Cardiac muscle cell (in vitro differentiated cells and primary cell): Measurements from ENCODE around the gene CMSS1. TPM values are rescaled to one million over a fixed set of nuclear protein-coding genes. Genes with fewer than 3 reads are reported as not detected.
"Not testable (repeated sequence)": the region's sequence is repeated elsewhere in the genome, so short reads cannot be mapped to it uniquely, and the experiment has no call there.

ENCODE experiments used
- DNase-seq, 2 donors: peaks; one replicate each; pipeline versions ENCODE4 v3.0.0 to v3.0.0-alpha.2; 2010 to 2017; ENCODE audit warnings: low read depth in 1 of 2, low spot score in 1 of 2
- H3K27ac ChIP-seq: fragments of 200-600 bp; sonication (generic); 2 replicates; pipeline ENCODE4 v1.5.1; 2016
- H3K27me3 ChIP-seq: fragments of 200-600 bp; sonication (generic); 2 replicates; pipeline ENCODE4 v1.6.0; 2016; ENCODE audit warnings: control low read depth
- H3K36me3 ChIP-seq: fragments of 200-600 bp; sonication (generic); 2 replicates; pipeline ENCODE4 v1.5.1; 2016; ENCODE audit warnings: control low read depth
- H3K4me1 ChIP-seq: fragments of 200-600 bp; sonication (generic); 2 replicates; pipeline ENCODE4 v1.8.1; 2017; ENCODE audit warnings: low read depth, mild to moderate bottlenecking, mixed run types
- H3K4me3 ChIP-seq: fragments of 200-600 bp; sonication (generic); 2 replicates; pipeline ENCODE4 v1.5.1; 2016; ENCODE audit warnings: mild to moderate bottlenecking
- H3K9me3 ChIP-seq: fragments of 200-600 bp; sonication (generic); 2 replicates; pipeline ENCODE4 v1.5.1; 2017; ENCODE audit warnings: low read depth, mild to moderate bottlenecking, control low read depth
- polyA plus RNA-seq: library from polyadenylated mRNA; unstranded; fragments of >200 nt; fragmentation: Nextera tagmentation; extraction: Ambion mirVana; gene quantifications from 2 replicates; pipeline ENCODE4 v1.2.1, GENCODE V29; 2016
- total RNA-seq: library from RNA; depleted of rRNA; stranded (reverse); fragments of >200 nt; gene quantifications from 2 replicates; pipeline ENCODE4 v1.2.3, GENCODE V29; 2016
- TF ChIP-seq, protein P1 (sequence below): IDR thresholded peaks from 2 replicates; pipeline ENCODE4 v1.5.1; 2012; ENCODE audit warnings: low read depth, mild to moderate bottlenecking, low read length

Gene CMSS1
- total and polyA plus RNA-seq, 2 experiments from 2014 or later = 13.1 to 32.9 TPM

DNA sequence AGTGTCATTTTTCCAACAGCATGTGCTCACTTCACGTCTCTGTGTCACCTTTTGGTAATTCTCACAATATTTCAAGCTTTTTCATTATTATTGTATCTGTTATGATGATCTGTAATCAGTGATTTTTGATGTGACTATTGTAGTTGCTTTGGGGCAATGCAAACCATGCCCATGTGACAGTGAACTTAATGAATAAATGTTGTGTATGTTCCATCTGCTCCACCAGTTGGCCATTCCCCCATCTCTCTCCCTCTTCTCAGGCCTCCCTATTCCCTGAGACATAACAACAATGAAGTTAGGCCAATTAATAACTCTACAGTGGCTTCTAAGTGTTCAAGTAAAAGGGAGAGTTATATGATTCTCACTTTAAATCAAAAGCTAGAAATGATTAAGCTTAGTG, 410.6 kb downstream of the CMSS1 start:
- H3K9me3 ChIP-seq = no peaks in the 10 kb centered on the region
- TF ChIP-seq, protein P1, sequence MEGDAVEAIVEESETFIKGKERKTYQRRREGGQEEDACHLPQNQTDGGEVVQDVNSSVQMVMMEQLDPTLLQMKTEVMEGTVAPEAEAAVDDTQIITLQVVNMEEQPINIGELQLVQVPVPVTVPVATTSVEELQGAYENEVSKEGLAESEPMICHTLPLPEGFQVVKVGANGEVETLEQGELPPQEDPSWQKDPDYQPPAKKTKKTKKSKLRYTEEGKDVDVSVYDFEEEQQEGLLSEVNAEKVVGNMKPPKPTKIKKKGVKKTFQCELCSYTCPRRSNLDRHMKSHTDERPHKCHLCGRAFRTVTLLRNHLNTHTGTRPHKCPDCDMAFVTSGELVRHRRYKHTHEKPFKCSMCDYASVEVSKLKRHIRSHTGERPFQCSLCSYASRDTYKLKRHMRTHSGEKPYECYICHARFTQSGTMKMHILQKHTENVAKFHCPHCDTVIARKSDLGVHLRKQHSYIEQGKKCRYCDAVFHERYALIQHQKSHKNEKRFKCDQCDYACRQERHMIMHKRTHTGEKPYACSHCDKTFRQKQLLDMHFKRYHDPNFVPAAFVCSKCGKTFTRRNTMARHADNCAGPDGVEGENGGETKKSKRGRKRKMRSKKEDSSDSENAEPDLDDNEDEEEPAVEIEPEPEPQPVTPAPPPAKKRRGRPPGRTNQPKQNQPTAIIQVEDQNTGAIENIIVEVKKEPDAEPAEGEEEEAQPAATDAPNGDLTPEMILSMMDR = no peak
- no peaks in the 10 kb centered on the region for H3K27me3 ChIP-seq
- no peak overlapping the region for H3K27ac ChIP-seq
- no peak overlapping the region for H3K4me3 ChIP-seq
- no peaks in the 10 kb centered on the region for H3K36me3 ChIP-seq
- no peaks in the 10 kb centered on the region for H3K4me1 ChIP-seq
- DNase-seq = no peak

GRCh38 chr3:100229188-100229587, 411.5 kb downstream of the CMSS1 start:
- not testable (repeated sequence) for H3K27me3 ChIP-seq, H3K4me1 ChIP-seq

DNA sequence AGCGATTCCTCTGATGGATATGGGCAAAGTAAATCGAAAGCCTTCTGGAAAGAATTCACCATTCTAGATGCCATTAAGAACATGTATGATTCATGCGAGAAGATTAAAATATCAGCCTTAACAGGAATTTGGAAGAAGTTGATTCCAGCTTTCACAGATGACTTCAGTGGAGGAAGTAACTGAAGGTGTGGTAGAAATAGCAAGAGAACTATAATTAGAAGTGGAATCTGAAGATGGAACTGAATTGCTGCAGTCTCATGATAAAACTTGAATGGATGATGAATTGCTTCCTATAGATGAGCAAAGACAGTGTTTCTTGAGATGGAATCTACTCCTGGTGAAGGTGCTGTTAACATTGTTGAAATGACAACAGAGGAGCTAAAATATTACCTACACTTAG, 413.0 kb downstream of the CMSS1 start:
- TF ChIP-seq, protein P1 = no peak
- Histone ChIP-seq H3K27me3 (no peaks in the 10 kb centered on the region), H3K27ac (no peak overlapping the region), H3K4me3 (no peak overlapping the region), H3K9me3 (no peaks in the 10 kb centered on the region), H3K4me1 (no peaks in the 10 kb centered on the region), H3K36me3 (no peaks in the 10 kb centered on the region)
- no peak for DNase-seq

More at GRCh38 chr3:100229188-100229587, 411.5 kb downstream of the CMSS1 start:
- not testable (repeated sequence) for DNase-seq, H3K36me3 ChIP-seq, H3K4me3 ChIP-seq, H3K9me3 ChIP-seq, H3K27ac ChIP-seq

Other genes with a start within 250 kb of the CMSS1 start
- gene COL8A1, start 179.3 kb upstream of the CMSS1 start, total RNA-seq = 1.5 and 6.9 TPM in 2 replicates
- gene COL8A1, start 179.3 kb upstream of the CMSS1 start, polyA plus RNA-seq = 2.4 and 5.1 TPM in 2 replicates